GM19023 (cell line): Measurements from ENCODE around the gene PLD2.
A peak's percentile ranks its signal among the peaks of the same experiment; 100 is the strongest.

Experiments
- ATAC-seq: cut with Tn5 transposase; IDR thresholded peaks from one replicate; pipeline ENCODE4 v1.9.1; 2021; ENCODE audit warnings: mild to moderate bottlenecking, moderate library complexity; ENCODE audit not compliant: unreplicated experiment

Gene PLD2, protein sequence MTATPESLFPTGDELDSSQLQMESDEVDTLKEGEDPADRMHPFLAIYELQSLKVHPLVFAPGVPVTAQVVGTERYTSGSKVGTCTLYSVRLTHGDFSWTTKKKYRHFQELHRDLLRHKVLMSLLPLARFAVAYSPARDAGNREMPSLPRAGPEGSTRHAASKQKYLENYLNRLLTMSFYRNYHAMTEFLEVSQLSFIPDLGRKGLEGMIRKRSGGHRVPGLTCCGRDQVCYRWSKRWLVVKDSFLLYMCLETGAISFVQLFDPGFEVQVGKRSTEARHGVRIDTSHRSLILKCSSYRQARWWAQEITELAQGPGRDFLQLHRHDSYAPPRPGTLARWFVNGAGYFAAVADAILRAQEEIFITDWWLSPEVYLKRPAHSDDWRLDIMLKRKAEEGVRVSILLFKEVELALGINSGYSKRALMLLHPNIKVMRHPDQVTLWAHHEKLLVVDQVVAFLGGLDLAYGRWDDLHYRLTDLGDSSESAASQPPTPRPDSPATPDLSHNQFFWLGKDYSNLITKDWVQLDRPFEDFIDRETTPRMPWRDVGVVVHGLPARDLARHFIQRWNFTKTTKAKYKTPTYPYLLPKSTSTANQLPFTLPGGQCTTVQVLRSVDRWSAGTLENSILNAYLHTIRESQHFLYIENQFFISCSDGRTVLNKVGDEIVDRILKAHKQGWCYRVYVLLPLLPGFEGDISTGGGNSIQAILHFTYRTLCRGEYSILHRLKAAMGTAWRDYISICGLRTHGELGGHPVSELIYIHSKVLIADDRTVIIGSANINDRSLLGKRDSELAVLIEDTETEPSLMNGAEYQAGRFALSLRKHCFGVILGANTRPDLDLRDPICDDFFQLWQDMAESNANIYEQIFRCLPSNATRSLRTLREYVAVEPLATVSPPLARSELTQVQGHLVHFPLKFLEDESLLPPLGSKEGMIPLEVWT

GRCh38 chr17:4806777-4807604 lies at the start of gene PLD2:
PLD2 (plus strand) TSS chr17:4807152; CDS start chr17:4807773, 621 bp downstream.
- ATAC-seq: peak; percentile 91

- no peak for ATAC-seq
These were observed 47.1 kb upstream of the PLD2 start for GRCh38 chr17:4759776-4760236.

DNA sequence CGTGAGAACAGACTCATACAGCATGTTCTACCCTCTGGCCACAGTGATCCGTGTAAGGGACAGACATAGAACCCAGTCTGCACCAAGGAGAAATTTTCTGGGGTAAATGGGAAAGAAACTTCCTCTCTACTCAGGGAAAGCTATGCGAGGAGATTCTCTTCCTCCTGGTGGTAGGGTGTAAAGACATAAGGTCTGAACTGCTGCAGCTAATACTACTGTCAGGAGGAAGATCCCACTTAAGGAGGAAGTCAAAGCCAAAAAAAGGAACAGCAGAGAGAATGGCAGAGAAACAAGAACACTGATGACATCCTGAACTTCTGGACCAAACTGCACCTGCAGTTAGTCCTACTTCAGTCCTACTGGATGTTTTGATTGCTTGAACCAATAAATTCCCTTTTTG lies 42.4 kb upstream of the PLD2 start:
- no peak for ATAC-seq

DNA sequence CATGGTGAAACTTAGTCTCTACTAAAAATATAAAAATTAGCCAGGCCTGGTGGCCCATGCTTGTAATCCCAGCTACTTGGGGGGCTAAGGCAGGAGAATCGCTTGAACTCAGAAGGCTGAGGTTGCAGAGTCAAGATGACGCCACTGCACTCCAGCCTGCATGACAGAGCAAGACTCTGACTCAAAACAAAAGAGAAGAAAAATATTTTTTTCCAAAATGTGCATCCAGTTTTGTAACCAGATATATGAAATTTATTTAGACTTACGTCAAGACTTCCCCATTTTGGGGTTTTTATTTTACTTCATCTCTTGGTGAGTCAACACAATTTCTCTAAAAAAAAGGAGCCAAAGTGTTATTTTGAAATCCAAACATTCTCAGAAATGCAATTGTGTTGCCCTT lies 40.8 kb upstream of the PLD2 start:
- no peak for ATAC-seq

DNA sequence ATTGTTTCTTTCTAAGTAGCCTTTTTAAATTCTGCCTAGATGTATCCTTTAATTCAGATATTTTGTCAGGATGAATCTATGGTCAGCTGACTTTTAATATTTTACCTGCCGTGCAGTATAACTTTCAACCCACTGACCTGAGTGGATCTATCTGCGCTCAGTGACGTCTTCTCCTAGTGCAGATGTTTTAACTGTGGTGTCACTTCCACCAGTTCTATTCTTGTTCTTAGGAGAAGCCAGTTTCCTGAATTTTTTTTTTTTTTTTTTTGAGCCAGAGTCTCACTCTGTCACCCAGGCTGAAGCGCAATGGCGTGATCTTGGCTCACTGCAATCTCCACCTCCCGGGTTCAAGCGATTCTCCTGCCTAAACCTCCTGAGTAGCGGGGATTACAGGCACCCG lies 40.2 kb upstream of the PLD2 start:
- no peak for ATAC-seq

DNA sequence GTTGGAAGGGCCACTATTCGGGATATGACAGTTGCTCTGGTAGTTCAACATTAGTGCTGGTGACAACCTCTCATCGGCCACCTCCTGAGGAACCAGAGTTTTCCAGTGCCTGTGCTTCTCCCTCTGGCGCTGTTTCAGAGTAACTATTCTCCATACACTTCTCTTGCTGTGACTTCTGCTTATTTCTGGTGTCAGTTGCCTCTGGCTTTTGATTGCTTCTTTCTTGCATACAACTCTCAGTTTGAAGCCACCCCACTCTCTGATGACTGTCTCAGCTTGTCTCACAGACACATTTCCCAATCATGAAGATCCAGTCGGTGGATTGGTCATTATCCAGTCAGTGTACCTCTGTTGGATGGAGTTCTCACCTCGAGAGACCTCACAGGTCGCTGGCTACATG lies 38.7 kb upstream of the PLD2 start:
- no peak for ATAC-seq

- no peak for ATAC-seq
These were observed 37.3 kb upstream of the PLD2 start for GRCh38 chr17:4769628-4770027.

GRCh38 chr17:4771519-4772234 lies 35.3 kb upstream of the PLD2 start, which contains the start of gene TM4SF5:
TM4SF5 (plus strand) TSS chr17:4771886; CDS start chr17:4771923, 37 bp downstream.
- ATAC-seq: no peak

DNA sequence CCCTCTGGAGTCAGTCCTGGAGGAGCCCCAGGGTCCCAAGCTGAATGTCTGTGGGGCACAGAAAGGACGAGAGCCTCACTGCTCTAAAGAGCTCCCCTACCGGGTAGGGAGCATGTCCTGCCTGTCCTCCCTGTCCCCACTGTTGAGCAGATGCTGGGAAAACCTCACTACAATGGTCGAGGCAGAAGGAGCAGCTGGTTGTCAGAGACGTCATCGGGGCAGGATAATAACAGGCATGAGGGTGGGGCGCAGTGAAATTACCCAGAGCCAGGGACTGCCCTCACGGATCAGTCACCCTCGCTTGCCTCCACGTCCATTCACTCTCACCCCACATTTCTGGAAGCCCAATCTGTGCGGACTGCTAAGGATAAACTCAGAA lies 34.7 kb upstream of the PLD2 start:
- ATAC-seq: no peak

GRCh38 chr17:4777969-4778760 lies 28.8 kb upstream of the PLD2 start:
- ATAC-seq: no peak

DNA sequence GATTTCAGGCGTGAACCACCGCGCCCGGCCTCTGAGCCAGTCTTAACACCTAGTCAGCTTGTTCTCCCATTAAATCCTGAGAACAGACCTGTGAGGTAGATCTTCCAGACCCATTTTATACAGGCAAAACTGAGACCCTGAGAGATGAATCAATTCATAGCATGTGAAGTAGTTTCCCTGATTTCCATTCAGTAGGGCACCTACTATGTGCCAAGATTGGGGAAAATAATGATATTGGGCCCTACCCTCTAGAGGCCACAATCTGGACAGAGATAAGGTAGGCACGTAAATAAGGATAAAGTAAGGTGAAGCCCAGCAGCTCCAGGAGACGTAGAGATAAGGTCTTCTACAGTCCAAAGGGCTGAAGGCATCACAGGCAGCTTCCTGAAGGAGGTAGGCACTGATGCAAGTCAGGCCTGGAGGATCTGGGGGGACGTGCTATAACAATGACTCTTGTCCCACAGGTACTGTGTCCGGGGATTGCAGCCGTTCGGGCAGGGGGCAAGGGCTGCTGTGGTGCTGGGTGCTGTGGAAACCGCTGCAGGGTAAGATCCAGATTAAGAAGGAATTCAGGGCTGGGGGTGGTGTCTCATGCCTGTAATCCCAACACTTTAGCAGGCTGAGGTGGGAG lies 26.5 kb upstream of the PLD2 start:
- no peak for ATAC-seq

DNA sequence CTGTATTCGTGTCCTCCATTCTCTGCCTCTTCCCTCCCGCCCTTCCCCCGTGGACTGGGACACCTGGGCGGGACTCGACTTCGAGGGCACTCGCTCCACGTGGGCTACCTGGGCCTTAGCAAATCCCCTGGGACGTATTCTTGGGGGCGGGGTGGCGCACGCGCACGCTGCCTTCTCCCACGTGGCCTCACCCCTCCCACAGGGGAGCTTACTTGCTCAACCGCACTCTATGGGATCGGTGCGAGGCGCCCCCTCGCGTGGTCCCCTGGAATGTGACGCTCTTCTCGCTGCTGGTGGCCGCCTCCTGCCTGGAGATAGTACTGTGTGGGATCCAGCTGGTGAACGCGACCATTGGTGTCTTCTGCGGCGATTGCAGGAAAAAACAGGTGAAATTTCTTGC lies 24.3 kb upstream of the PLD2 start:
- no peak for ATAC-seq

- no peak for ATAC-seq
These were observed 21.4 kb upstream of the PLD2 start for GRCh38 chr17:4785311-4786105.

DNA sequence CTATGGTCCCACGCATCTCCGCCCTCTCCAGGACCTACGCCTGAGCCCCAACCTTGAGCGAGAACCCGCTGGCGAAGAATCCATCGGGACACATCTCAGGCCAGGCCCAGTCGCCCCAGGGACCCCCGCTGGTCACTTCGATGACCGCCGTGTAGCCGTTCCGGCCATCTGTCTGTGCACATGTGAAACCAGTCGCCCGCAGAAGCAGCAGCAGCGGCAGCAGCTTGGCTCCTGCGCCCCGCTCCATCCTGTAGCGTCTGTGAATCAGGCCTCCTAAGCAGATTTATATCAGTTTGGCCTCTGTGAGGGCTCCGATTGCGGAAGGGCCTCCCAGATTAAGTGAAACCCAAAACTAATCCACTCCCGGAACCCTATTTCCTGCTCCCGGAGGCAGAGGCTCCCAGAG lies 20.8 kb upstream of the PLD2 start, which contains the start of gene VMO1:
TSS of gene VMO1 (minus strand) at position 259 of the 406 bp plus-strand sequence. CDS start at position 247, 12 bp downstream.
- ATAC-seq: no peak

DNA sequence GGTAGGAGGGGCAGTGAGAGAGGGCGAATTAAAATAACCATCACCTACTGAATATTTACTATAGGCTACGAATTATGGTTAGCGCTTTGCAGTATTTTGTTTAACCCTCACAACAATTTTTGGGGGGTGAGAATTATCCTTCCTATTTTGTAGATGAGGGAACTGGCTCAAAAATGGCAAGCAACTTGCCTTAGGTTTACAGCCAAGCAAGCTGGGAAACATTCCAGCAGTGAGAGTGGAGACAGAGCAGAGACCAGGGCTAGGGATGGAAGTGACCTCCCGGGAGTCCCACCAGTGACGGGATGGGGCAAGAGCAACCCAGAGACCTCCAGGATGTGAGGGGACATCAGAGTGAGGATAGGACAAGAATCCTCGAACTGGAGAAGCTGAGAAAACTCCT lies 20.4 kb upstream of the PLD2 start:
- ATAC-seq: no peak

GRCh38 chr17:4788159-4788806 lies 18.7 kb upstream of the PLD2 start:
- ATAC-seq: no peak
